Upper lobe of right lung (tissue), 1 donor: ENCODE data around the gene PTPRT. TPM values are rescaled to one million over a fixed set of nuclear protein-coding genes. Genes with fewer than 3 reads are reported as not detected.

Experiments
- ATAC-seq: fragments of 200-7000 bp; cut with Tn5 transposase; one replicate; pipeline ENCODE4 v1.9.1; 2020; ENCODE audit warnings: mild to moderate bottlenecking, moderate library complexity
- DNase-seq: peaks from one replicate; pipeline ENCODE4 v3.0.0-alpha.2; 2020
- H3K27ac ChIP-seq: fragments of 200-600 bp; one replicate; pipeline ENCODE4 v1.8.0; 2022
- H3K27me3 ChIP-seq: fragments of 200-600 bp; one replicate; pipeline ENCODE4 v1.8.0; 2022; ENCODE audit warnings: mild to moderate bottlenecking
- H3K36me3 ChIP-seq: fragments of 200-600 bp; one replicate; pipeline ENCODE4 v1.8.0; 2022
- H3K4me1 ChIP-seq: fragments of 200-600 bp; one replicate; pipeline ENCODE4 v1.8.0; 2022
- H3K4me3 ChIP-seq: fragments of 200-600 bp; one replicate; pipeline ENCODE4 v1.8.0; 2022; ENCODE audit warnings: mild to moderate bottlenecking
- H3K9me3 ChIP-seq: fragments of 200-600 bp; one replicate; pipeline ENCODE4 v1.8.0; 2022
- intact Hi-C: fragments of 100-400 bp; cut with DNase I; formaldehyde crosslinking; loops from one replicate; pipeline ENCODE4 v1.11.0; 2022
- total RNA-seq: library from RNA; stranded (reverse); fragmentation: NEBNext Ultra II Directional; extraction: Animal tissue kit (Norgen Biotek cat#: 25700); gene quantifications from one replicate; pipeline ENCODE4 v1.2.1, GENCODE V29; 2021
- TF ChIP-seq, protein P1 (sequence below): fragments of 200-600 bp; IDR thresholded peaks from one replicate; pipeline ENCODE4 v1.8.0; 2022; ENCODE audit warnings: antibody characterized with exemption
- donor health status: DM: no; HTN: yes; CAD: no; lungs with severe emphysema.

PTPRT gene
- total RNA-seq, 1 donor from 2014 or later: 0.46 TPM

GRCh38 chr20:42099101-42099500, 1090.6 kb downstream of the PTPRT start:
- no peak for ATAC-seq
- Histone ChIP-seq H3K36me3 (no peaks in the 10 kb centered on the region), H3K4me3 (no peak overlapping the region), H3K9me3 (no peaks in the 10 kb centered on the region), H3K27ac (no peak overlapping the region), H3K4me1 (no peaks in the 10 kb centered on the region), H3K27me3 (no peaks in the 10 kb centered on the region)
- TF ChIP-seq, protein P1, sequence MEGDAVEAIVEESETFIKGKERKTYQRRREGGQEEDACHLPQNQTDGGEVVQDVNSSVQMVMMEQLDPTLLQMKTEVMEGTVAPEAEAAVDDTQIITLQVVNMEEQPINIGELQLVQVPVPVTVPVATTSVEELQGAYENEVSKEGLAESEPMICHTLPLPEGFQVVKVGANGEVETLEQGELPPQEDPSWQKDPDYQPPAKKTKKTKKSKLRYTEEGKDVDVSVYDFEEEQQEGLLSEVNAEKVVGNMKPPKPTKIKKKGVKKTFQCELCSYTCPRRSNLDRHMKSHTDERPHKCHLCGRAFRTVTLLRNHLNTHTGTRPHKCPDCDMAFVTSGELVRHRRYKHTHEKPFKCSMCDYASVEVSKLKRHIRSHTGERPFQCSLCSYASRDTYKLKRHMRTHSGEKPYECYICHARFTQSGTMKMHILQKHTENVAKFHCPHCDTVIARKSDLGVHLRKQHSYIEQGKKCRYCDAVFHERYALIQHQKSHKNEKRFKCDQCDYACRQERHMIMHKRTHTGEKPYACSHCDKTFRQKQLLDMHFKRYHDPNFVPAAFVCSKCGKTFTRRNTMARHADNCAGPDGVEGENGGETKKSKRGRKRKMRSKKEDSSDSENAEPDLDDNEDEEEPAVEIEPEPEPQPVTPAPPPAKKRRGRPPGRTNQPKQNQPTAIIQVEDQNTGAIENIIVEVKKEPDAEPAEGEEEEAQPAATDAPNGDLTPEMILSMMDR: no peak
- DNase-seq: no peak
- intact Hi-C loops: no loop called here

DNA sequence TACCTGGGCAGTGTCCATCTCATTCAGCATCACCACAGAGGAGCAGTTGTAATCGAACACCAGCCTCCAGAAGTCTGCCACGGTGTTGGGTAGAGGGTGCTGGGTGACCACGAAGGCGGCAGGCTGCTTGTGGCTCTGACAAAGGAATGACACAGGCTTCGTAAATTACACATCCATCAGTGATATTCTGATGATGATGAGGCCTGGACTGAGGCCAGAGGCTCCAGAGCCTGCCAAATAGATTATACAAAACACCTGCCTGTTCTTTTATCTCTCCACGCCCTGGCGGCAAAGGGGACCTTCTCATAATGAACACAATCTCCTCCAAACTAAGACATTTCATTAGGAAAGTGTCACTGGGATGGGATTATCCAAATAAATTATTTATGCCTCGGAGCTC, 1091.3 kb downstream of the PTPRT start:
- no peaks in the 10 kb centered on the region for H3K4me1 ChIP-seq
- intact Hi-C loops: no loop called here
- no peaks in the 10 kb centered on the region for H3K27me3 ChIP-seq
- H3K4me3 ChIP-seq: no peak overlapping the region
- no peak for DNase-seq
- no peaks in the 10 kb centered on the region for H3K36me3 ChIP-seq
- H3K27ac ChIP-seq: no peak overlapping the region
- TF ChIP-seq, protein P1: no peak
- no peaks in the 10 kb centered on the region for H3K9me3 ChIP-seq
- ATAC-seq: no peak

GRCh38 chr20:42097741-42098140, 1092.0 kb downstream of the PTPRT start:
- intact Hi-C loops: no loop called here
- Histone ChIP-seq H3K4me1 (no peaks in the 10 kb centered on the region), H3K36me3 (no peaks in the 10 kb centered on the region), H3K4me3 (no peak overlapping the region), H3K9me3 (no peaks in the 10 kb centered on the region), H3K27me3 (no peaks in the 10 kb centered on the region), H3K27ac (no peak overlapping the region)
- no peak for DNase-seq
- TF ChIP-seq, protein P1: no peak
- ATAC-seq: no peak

- DNase-seq (no peak), ATAC-seq (no peak)
- H3K36me3 ChIP-seq: no peaks in the 10 kb centered on the region
- intact Hi-C loops: no loop called here
- no peaks in the 10 kb centered on the region for H3K27me3 ChIP-seq
- no peaks in the 10 kb centered on the region for H3K9me3 ChIP-seq
- TF ChIP-seq, protein P1: no peak
- no peak overlapping the region for H3K27ac ChIP-seq
- no peak overlapping the region for H3K4me3 ChIP-seq
- H3K4me1 ChIP-seq: no peaks in the 10 kb centered on the region
These were observed 1094.5 kb downstream of the PTPRT start for GRCh38 chr20:42095221-42095620.

DNA sequence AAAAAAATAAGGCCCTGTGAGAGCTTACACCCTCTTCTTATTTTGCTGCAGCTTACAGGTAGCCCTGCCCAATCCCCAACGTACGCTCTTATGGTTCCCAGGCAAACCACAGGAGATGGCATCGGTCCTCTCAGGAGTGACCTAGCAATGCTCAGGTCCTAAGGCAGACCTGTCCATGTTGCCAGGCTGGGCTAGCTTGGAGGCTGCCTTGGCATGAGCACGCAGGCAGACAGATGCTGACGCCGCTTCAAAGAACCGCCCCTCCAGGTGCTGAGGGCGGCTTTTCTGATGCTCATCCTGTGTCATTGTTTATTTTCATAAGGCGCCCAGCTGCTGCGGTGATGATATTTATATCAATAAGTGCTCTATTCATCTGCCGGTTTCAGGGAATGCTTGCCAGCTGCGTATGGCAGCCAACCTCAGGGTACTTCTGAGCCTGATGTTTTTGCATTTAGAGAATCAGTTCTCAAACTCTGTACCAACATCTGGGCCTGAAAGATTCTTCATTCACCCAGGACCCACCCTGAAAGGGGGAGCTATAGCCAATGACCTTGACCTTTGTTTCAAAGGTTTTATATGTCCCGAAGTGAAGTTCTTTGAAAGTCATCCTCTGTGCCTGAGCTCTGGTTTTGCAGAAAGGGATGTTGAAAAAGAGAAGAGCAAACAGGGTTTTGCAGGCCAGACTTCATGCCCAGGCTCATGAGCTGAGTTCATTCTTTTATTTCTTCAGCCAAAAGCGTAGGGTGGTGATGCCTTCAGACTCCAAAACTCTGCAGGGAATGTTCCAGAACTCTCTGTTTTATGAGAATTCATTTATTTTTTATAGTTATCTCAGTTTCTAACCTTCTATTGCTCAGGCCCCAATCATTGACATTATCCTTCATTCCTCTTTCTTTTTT, 1095.9 kb downstream of the PTPRT start:
- DNase-seq: no peak
- Histone ChIP-seq H3K9me3 (no peaks in the 10 kb centered on the region), H3K27ac (no peak overlapping the region), H3K27me3 (no peaks in the 10 kb centered on the region), H3K36me3 (no peaks in the 10 kb centered on the region), H3K4me1 (no peaks in the 10 kb centered on the region), H3K4me3 (no peak overlapping the region)
- intact Hi-C loops: no loop called here
- TF ChIP-seq, protein P1: no peak
- no peak for ATAC-seq
